HCT116 (cell line): Measurements from ENCODE around the gene TM9SF1. TPM values are rescaled to one million over a fixed set of nuclear protein-coding genes. Genes with fewer than 3 reads are reported as not detected.
A peak's percentile ranks its signal among the peaks of the same experiment; 100 is the strongest.

Experiments used
- ATAC-seq: fragments of 200-7000 bp; cut with Tn5 transposase; 2 replicates; pipeline ENCODE4 v1.9.1; 2020; ENCODE audit warnings: mild to moderate bottlenecking, moderate library complexity
- BruUV-seq: library from RNA; stranded (reverse); fragments of 400-500 nt; replicated peaks from 2 replicates; lab custom pipeline; 2021; lab: Mats Ljungman, UMichigan
- CTCF ChIA-PET: fragments of 300-600 bp; sonication (Branson Sonifier 250); formaldehyde crosslinking; loops from one replicate; lab custom pipeline; 2021; ENCODE audit warnings: antibody characterized with exemption; lab: Charles Lee
- POLR2A ChIA-PET: fragments of 300-600, 350-600 bp; sonication (Branson Sonifier 250); formaldehyde crosslinking; loops from one replicate; lab custom pipeline; 2021; ENCODE audit warnings: antibody characterized with exemption; lab: Charles Lee
- RAD21 ChIA-PET, 2 experiments: fragments of 300-600 bp; sonication (Branson Sonifier 250); formaldehyde crosslinking; loops; one replicate each; lab custom pipeline; 2023; ENCODE audit warnings: low total read pairs in 2 of 2; ENCODE audit not compliant: uncharacterized antibody in 2 of 2, unreplicated experiment in 2 of 2, low non-redundant PET in 1 of 2; lab: Charles Lee
- DNase-seq: peaks from one replicate; pipeline ENCODE4 v3.0.0-alpha.2; 2010; ENCODE audit warnings: low read depth, low spot score
- H2AFZ ChIP-seq: fragments of 200-600 bp; shearing (Covaris generic), sonication (generic); 2 replicates; pipeline ENCODE4 v1.6.1; 2017; ENCODE audit warnings: low read depth, mixed run types, mixed read lengths, antibody characterized with exemption, low read length; ENCODE audit not compliant: poor library complexity, severe bottlenecking
- H3K27ac ChIP-seq: 2 replicates; pipeline ENCODE4 v1.5.1; 2012; ENCODE audit warnings: low read depth, low read length
- H3K27me3 ChIP-seq: fragments of 200-600 bp; sonication (generic); 2 replicates; pipeline ENCODE4 v1.6.1; 2016; ENCODE audit warnings: mixed run types, low read length, mixed read lengths; ENCODE audit not compliant: insufficient read depth
- H3K36me3 ChIP-seq, 2 experiments: fragments of 200-500 bp in 1 of 2; fragments of 200-600 bp in 1 of 2; sonication (Bioruptor generic) in 1 of 2; sonication (generic) in 1 of 2; 2 replicates each; pipeline versions ENCODE4 v1.5.1 to v1.6.1; 2014 to 2016; ENCODE audit warnings: low read length in 2 of 2, inconsistent platforms in 1 of 2, mixed read lengths in 1 of 2, mixed run types in 1 of 2; ENCODE audit not compliant: insufficient read depth in 2 of 2, control insufficient read depth in 1 of 2
- H3K4me1 ChIP-seq, 2 experiments: fragments of 200-600 bp in 1 of 2; sonication (generic) in 1 of 2; 2 replicates each; pipeline versions ENCODE4 v1.5.1 to v1.6.1; 2012 to 2017; ENCODE audit warnings: low read length in 2 of 2, inconsistent platforms in 1 of 2, mild to moderate bottlenecking in 1 of 2, mixed read lengths in 1 of 2, mixed run types in 1 of 2, moderate library complexity in 1 of 2; ENCODE audit not compliant: insufficient read depth in 2 of 2, control insufficient read depth in 1 of 2
- H3K4me2 ChIP-seq: fragments of 200-600 bp; sonication (generic); 2 replicates; pipeline ENCODE4 v1.6.1; 2017; ENCODE audit warnings: mixed run types, low read length, mixed read lengths
- H3K4me3 ChIP-seq, 2 experiments: fragments of 200-600 bp in 1 of 2; sonication (generic) in 1 of 2; replicated peaks in 1 of 2; 2 replicates each; pipeline ENCODE4 v1.5.1; 2011 to 2016; ENCODE audit warnings: low read length in 2 of 2, control low read depth in 1 of 2, low read depth in 1 of 2, mild to moderate bottlenecking in 1 of 2, mixed read lengths in 1 of 2, mixed run types in 1 of 2
- H3K79me2 ChIP-seq: fragments of 200-600 bp; sonication (generic); 2 replicates; pipeline ENCODE4 v1.6.1; 2017; ENCODE audit warnings: mild to moderate bottlenecking, mixed run types, low read length, moderate library complexity, mixed read lengths; ENCODE audit not compliant: insufficient read depth
- H3K9ac ChIP-seq: fragments of 200-600 bp; sonication (generic); 2 replicates; pipeline ENCODE4 v1.6.1; 2016; ENCODE audit warnings: low read length, mixed read lengths
- H3K9me2 ChIP-seq: fragments of 200-600 bp; sonication (generic), shearing (Covaris generic); 2 replicates; pipeline ENCODE4 v1.6.1; 2017; ENCODE audit warnings: mixed run types, mild to moderate bottlenecking, moderate library complexity; ENCODE audit not compliant: insufficient read depth
- H3K9me3 ChIP-seq, 2 experiments: fragments of 200-500 bp in 1 of 2; fragments of 200-600 bp in 1 of 2; sonication (Bioruptor generic) in 1 of 2; sonication (generic) in 1 of 2; 2 replicates each; pipeline ENCODE4 v1.6.1; 2014 to 2017; ENCODE audit warnings: low read length in 2 of 2, mixed read lengths in 2 of 2, inconsistent platforms in 1 of 2, low read depth in 1 of 2, mild to moderate bottlenecking in 1 of 2, mixed run types in 1 of 2, moderate library complexity in 1 of 2; ENCODE audit not compliant: control insufficient read depth in 1 of 2, insufficient read depth in 1 of 2
- H4K20me1 ChIP-seq: fragments of 200-600 bp; sonication (generic), shearing (Covaris generic); 2 replicates; pipeline ENCODE4 v1.6.1; 2017; ENCODE audit warnings: mixed run types, mild to moderate bottlenecking, moderate library complexity; ENCODE audit not compliant: insufficient read depth
- CEBPB ChIP-seq: IDR thresholded peaks from 2 replicates; pipeline ENCODE4 v1.6.1; 2012; ENCODE audit warnings: low read depth
- CTCF ChIP-seq, 3 experiments: fragments of 200-600 bp in 1 of 3; sonication (generic) in 1 of 3; IDR thresholded peaks in 2 of 3; conservative IDR thresholded peaks in 1 of 3; 2 replicates each; pipeline ENCODE4 v1.5.1; 2012 to 2017; ENCODE audit warnings: low read depth in 2 of 3, low read length in 2 of 3, antibody characterized with exemption in 1 of 3, borderline replicate concordance in 1 of 3, control low read depth in 1 of 3, mild to moderate bottlenecking in 1 of 3, mixed read lengths in 1 of 3, mixed run types in 1 of 3, moderate library complexity in 1 of 3; ENCODE audit not compliant: insufficient read depth in 1 of 3
- EGR1 ChIP-seq: IDR thresholded peaks from 2 replicates; pipeline ENCODE4 v1.6.1; 2012; ENCODE audit warnings: low read depth
- ELF1 ChIP-seq: IDR thresholded peaks from 2 replicates; pipeline ENCODE4 v1.6.1; 2012; ENCODE audit warnings: low read depth, borderline replicate concordance
- EZH2 ChIP-seq: fragments of 200-600 bp; sonication (generic); IDR thresholded peaks from 2 replicates; pipeline ENCODE4 v1.6.1; 2017; ENCODE audit warnings: antibody characterized with exemption, mixed run types
- FOSL1 ChIP-seq: IDR thresholded peaks from 2 replicates; pipeline ENCODE4 v1.6.1; 2012; ENCODE audit warnings: low read depth
- POLR2A ChIP-seq: IDR thresholded peaks from 2 replicates; pipeline ENCODE4 v1.7.0; 2011; ENCODE audit warnings: borderline replicate concordance; ENCODE audit not compliant: insufficient read depth, insufficient read length; ENCODE audit errors: extremely low read depth
- POLR2AphosphoS5 ChIP-seq: IDR thresholded peaks from 2 replicates; pipeline ENCODE4 v1.6.1; 2011; ENCODE audit warnings: mild to moderate bottlenecking, low read depth, low read length, moderate library complexity
- RAD21 ChIP-seq: IDR thresholded peaks from 2 replicates; pipeline ENCODE4 v1.6.1; 2012; ENCODE audit warnings: low read depth, mild to moderate bottlenecking
- SIN3A ChIP-seq: IDR thresholded peaks from 2 replicates; pipeline ENCODE4 v1.6.1; 2012; ENCODE audit warnings: low read depth
- SRF ChIP-seq: IDR thresholded peaks from 2 replicates; pipeline ENCODE4 v1.6.1; 2012; ENCODE audit warnings: low read depth
- TCF7L2 ChIP-seq: IDR thresholded peaks from 2 replicates; pipeline ENCODE4 v1.7.0; 2011; ENCODE audit warnings: borderline replicate concordance, inconsistent platforms; ENCODE audit not compliant: insufficient read depth, insufficient read length; ENCODE audit errors: extremely low read depth
- ZBTB33 ChIP-seq: IDR thresholded peaks from 2 replicates; pipeline ENCODE4 v1.6.1; 2011; ENCODE audit warnings: mild to moderate bottlenecking, low read length, moderate library complexity; ENCODE audit not compliant: insufficient replicate concordance; ENCODE audit errors: extremely low read depth
- ZFX ChIP-seq: fragments of 450-650 bp; IDR thresholded peaks from 2 replicates; pipeline ENCODE4 v1.6.1; 2017
- ZNF274 ChIP-seq: fragments of 200-500 bp; sonication (Bioruptor generic); IDR thresholded peaks from 2 replicates; pipeline ENCODE4 v1.6.1; 2014; ENCODE audit warnings: mild to moderate bottlenecking, low read depth, low read length, inconsistent platforms
- intact Hi-C: fragments of 100-400 bp; cut with micrococcal nuclease; formaldehyde crosslinking; loops from 2 replicates; pipeline ENCODE4 v1.10.0; 2022
- total RNA-seq: library from RNA; stranded (reverse); gene quantifications from one replicate; pipeline ENCODE4 v1.2.1, GENCODE V29; 2021; ENCODE audit not compliant: unreplicated experiment
- TF ChIP-seq, protein P1 (sequence below): IDR thresholded peaks from 2 replicates; pipeline ENCODE4 v1.6.1; 2012
- TF ChIP-seq, protein P2 (sequence below): IDR thresholded peaks from 2 replicates; pipeline ENCODE4 v1.6.1; 2012; ENCODE audit warnings: low read depth

TM9SF1 gene
- total RNA-seq, 1 experiment from 2014 or later: 35.2 TPM

DNA sequence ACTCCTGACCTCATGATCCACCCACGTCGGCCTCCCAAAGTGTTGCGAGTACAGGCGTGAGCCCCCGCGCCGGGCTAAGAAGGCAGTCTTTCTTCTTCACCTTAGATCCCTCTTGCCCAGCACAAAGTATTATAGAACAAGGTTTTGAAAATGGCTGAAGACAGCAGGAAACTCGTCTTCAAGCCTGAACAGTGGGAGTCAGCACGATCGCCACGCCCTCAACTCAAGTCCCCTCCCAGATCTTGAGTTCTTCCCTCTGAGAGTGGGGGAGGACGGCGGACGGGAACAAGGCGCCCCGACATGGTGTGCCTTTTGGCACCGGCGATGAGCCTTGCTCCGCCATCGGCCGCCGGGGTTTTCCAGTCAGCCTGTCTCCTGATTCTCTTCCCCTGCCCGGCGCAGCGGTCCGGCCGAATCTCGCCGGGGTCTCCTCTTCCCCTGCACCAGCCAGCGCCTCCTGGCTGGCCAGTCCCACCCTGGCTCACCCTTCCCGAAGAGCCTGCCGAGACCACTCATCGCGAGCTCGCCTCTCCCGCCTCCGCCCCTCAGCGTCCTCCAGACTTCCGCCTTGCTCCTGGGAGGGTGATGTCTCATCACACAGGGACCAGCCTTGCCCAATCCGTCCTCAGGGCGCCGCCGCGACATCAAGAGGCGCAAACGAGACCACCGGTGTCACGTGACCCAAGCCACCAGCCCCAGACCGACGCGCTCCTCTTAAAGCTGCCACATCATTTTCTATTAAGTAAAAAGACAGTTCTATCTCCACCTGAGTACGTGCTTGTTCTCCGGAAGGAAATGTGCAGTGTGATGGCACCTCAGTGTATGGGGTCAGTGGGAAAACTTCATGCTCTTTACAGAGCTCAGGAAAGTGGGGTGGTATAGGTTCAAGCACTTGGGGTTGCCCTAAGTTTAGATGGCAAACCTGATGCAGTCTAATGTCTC, 18.0 kb upstream of the TM9SF1 start, which contains the start of gene CHMP4A:
Gene CHMP4A, minus strand, starts transcription at position 565 of the 942 bp plus-strand sequence. Its CDS starts 49 bp downstream, at position 516.
- peaks cover 11% of the 10 kb centered on the region; the same call in 1 of the 2 replicates for H3K79me2 ChIP-seq
- peak; percentile 89 for ATAC-seq
- no peaks in the 10 kb centered on the region for H3K9me3 ChIP-seq
- peak within 1 kb of the TSS; percentile 96 for H3K9ac ChIP-seq
- BruUV-seq: no TSS peak
- peak; percentile 95 for DNase-seq
- no peaks in the 10 kb centered on the region for H4K20me1 ChIP-seq
- H3K27me3 ChIP-seq: no peaks in the 10 kb centered on the region
- peaks cover 9 to 18% of the 10 kb centered on the region in 2 experiments; a peak in 2 of 4 replicates for H3K36me3 ChIP-seq
- H3K4me3 ChIP-seq: peak within 1 kb of the TSS; percentile 51 to 89
- ChIA-PET CTCF (interaction anchor here (0.6 to 2.6 kb wide), 7 partner anchors 29 to 155 kb away, joined by 3 to 9 read pairs (median 4); partner anchors contain the start of genes CIDEB, IRF9 and TINF2), RAD21 (interaction anchor here in 1 of 2 experiments (1.0 kb wide), 1 partner anchor 30 kb away, joined by 3 read pairs; the partner anchor contains the start of gene TINF2), POLR2A (interaction anchor here (0.7 to 1.5 kb wide), 10 partner anchors 13 to 218 kb away, joined by 3 to 8 read pairs (median 4); partner anchors contain the start of genes DHRS1, IPO4, IRF9 and NOP9)
- intact Hi-C loops: loop anchor here (5.0 to 10.0 kb wide), 2 partner anchors 101 to 222 kb away; partner anchors contain the start of genes DCAF11 and NRL
- H2AFZ ChIP-seq: no peak within 1 kb of the TSS
- H3K27ac ChIP-seq: peak within 1 kb of the TSS; percentile 96
- H3K9me2 ChIP-seq: no peaks in the 10 kb centered on the region
- H3K4me2 ChIP-seq: peak within 1 kb of the TSS; percentile 87
- peaks cover 22 to 29% of the 10 kb centered on the region in 2 experiments for H3K4me1 ChIP-seq
- peak; percentile 90 for TF ChIP-seq POLR2AphosphoS5
- peak; percentile 82 for TF ChIP-seq SRF
- TF ChIP-seq, protein P1, sequence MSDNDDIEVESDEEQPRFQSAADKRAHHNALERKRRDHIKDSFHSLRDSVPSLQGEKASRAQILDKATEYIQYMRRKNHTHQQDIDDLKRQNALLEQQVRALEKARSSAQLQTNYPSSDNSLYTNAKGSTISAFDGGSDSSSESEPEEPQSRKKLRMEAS: peak; percentile 89
- no peak for TF ChIP-seq ZFX
- peak; percentile 67; the same call in 1 of the 2 replicates for TF ChIP-seq EGR1
- TF ChIP-seq, protein P2, sequence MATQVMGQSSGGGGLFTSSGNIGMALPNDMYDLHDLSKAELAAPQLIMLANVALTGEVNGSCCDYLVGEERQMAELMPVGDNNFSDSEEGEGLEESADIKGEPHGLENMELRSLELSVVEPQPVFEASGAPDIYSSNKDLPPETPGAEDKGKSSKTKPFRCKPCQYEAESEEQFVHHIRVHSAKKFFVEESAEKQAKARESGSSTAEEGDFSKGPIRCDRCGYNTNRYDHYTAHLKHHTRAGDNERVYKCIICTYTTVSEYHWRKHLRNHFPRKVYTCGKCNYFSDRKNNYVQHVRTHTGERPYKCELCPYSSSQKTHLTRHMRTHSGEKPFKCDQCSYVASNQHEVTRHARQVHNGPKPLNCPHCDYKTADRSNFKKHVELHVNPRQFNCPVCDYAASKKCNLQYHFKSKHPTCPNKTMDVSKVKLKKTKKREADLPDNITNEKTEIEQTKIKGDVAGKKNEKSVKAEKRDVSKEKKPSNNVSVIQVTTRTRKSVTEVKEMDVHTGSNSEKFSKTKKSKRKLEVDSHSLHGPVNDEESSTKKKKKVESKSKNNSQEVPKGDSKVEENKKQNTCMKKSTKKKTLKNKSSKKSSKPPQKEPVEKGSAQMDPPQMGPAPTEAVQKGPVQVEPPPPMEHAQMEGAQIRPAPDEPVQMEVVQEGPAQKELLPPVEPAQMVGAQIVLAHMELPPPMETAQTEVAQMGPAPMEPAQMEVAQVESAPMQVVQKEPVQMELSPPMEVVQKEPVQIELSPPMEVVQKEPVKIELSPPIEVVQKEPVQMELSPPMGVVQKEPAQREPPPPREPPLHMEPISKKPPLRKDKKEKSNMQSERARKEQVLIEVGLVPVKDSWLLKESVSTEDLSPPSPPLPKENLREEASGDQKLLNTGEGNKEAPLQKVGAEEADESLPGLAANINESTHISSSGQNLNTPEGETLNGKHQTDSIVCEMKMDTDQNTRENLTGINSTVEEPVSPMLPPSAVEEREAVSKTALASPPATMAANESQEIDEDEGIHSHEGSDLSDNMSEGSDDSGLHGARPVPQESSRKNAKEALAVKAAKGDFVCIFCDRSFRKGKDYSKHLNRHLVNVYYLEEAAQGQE: no peak
- TF ChIP-seq ZBTB33: peak; percentile 85
- no peak for TF ChIP-seq RAD21
- TF ChIP-seq EZH2: no peak
- TF ChIP-seq TCF7L2: no peak
- 0 out of 6 replicates have a peak, but pooled peaks of 1 of the 3 experiments have one; percentile 12 for TF ChIP-seq CTCF (IDR thresholded peaks at IDR 0.05 in 2 of 3, conservative IDR thresholded peaks at IDR 0.05 in 1 of 3; ENCODE audit: borderline replicate concordance in 1 of 3, insufficient read depth in 1 of 3, low read depth in 2 of 3, low read length in 2 of 3)
- peak; percentile 95 for TF ChIP-seq ELF1
- peak; percentile 85 for TF ChIP-seq SIN3A
- no peak for TF ChIP-seq CEBPB
- no peak for TF ChIP-seq ZNF274
- peak; percentile 77 for TF ChIP-seq POLR2A
- no peak for TF ChIP-seq FOSL1
